GM21619 (cell line): ENCODE measurements around the gene EXTL1.

ENCODE experiments used
- ATAC-seq: cut with Tn5 transposase; IDR thresholded peaks from one replicate; pipeline ENCODE4 v1.9.1; 2021; ENCODE audit not compliant: unreplicated experiment

Gene EXTL1

DNA sequence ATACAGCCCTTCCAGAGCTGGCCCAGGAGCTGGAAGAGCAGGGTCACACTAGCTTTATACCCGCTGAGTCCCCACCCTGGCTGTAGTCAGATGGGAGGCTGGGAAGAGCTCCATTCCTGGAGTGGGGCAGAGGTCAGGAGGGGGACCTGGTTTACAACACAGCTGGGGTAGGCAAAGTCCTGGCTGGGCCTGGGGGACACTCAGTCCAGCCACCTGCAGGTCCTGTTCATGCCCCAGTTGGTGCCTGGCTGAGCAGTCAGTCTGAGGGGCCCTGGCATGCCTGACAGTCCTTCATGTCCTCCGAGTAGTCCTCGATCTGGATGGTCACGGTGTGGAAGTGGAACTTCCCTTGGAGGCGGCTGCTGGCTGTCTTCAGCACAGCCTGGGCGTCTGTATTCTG lies 17.3 kb downstream of the EXTL1 start:
- ATAC-seq = no peak

DNA sequence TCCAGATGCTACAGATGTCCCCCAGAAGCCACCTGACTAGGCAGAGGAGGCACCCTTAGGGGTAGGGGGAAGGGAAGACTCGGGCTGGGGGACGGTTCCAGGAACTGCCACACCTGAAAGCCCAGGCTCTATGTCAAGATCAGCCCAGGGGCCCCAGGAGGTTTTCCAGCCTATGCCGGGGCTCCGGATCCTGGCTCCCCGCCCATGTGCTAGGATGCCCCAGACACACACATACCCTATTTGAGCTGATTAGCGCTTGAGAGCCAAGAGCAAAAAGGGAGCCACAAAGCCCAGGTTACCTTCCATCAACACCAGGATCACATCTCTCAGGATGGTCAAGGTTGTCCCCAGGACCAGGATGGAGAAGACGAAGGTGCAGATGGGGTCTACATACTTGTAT lies 19.8 kb downstream of the EXTL1 start:
- no peak for ATAC-seq

DNA sequence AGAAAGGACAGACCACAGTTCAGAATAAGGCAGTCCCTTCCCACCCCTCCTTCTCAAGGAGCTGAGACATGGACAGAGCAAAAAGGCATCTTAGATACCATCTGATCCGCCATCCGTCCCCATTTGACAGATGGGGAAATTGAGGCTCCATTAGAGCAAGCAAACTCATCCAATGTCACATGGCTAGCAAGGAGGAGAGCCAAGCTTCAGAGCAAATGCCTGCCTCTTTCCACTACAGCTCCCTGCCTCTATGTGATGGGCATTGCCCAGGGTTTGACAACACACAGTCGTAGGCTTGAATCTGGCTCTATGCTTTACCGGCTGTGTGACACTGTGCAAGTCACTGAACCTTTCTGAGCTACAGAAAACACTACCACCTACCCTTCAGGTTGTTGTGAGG lies 20.4 kb downstream of the EXTL1 start:
- ATAC-seq = no peak

DNA sequence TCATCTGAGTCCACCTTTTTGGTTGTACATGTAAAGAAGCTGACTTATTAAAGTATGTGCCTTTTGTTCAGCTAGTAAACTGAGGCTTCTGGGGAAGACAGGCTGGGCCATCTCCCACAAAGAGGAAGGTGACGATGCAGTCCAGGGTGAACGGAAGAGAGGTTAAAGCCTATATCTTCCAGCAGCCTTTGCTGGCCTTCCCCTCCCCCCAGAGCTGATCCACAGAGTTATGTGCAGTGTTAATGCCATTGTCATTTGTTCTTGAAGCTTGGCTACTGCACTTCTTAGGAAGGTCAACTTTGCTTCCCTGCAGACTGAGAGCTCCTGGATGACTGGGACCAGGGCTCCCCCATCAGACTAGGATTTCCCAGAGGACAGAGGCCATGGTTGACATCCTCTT lies 22.2 kb downstream of the EXTL1 start:
- no peak for ATAC-seq

DNA sequence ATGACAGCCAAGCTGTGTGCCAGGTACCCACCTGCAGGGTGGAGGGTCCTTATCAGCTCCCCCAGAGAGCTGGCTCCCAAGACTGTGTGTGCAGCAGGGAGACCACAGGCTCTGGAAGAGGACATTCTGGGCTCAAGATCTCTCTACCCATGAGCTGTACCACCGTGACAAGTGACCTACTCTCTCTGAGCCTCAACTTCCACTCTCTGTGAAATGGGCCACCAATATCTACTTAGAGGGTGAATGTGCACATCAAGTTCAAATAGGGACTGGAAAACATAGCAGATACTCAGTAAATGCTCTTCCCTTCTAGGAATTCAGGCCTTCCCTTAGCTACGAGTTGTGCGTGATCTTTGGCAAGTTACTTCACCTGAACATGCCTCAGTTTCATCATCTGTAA lies 22.8 kb downstream of the EXTL1 start:
- ATAC-seq = no peak

DNA sequence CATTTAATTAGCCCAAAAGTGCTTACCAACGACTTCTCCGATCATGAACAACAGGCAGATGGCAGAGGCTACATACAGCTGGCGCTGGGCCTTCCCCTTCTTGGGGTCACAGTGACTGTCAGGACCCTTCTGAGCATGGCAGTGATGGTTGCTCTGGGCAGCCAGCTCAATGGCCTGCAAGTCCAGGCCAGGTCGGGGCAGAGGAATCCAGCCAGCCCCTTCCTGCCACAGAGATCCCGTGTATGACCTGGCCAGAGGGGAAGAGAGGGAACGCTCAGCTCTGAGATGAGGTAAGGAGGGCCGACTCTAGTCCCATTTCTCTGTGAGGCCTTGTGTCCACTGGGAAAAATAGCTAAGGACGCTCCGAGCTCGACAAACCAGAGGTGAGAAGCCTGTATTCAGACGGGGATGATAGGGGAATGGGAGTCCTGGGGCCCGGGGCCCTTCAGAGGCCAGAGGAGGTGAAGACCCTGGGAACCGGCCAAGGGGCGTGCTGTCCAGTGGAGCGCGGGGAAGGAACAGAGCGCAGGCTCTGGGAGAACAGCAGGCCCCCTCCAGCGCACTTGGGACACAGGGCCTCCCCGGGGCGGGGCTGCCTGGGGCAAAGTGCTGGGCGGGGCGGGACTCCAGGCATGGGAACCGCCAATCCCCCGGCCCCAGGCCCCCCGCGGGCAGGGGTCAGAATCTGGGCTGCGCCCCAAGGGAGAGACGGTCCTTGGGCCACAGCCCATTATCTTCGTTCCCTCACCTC lies 23.6 kb downstream of the EXTL1 start:
- no peak for ATAC-seq

DNA sequence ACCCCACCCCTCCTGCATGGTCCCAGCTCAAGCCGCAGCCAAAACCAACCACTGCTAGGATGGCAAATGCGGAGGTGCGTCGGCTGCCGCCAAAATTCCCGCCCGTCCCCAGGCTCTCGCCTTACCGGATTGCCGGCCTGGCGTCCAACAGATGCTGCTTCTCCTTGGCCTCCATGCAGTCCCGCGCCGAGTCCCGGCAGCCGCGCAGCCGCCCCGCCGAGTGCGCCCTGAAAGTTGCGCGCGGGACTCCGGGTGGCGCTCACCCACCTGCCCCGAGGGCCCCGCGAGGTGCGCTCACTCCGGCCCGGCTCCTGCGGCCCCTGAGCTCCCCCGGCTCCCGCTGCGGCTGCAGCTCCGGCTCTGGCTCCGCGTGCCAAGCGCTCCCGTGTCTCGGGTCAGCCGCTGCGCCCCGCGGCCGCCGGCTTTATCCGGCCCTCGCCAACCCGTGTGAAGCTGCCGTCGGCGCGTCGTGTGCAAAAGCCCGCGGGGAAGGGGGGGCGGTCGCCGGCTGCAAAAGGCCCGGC lies 24.2 kb downstream of the EXTL1 start, which contains the start of gene SLC30A2:
TSS of gene SLC30A2 (minus strand) at position 397 of the 524 bp plus-strand sequence. CDS start at position 175, 222 bp downstream.
- no peak for ATAC-seq

DNA sequence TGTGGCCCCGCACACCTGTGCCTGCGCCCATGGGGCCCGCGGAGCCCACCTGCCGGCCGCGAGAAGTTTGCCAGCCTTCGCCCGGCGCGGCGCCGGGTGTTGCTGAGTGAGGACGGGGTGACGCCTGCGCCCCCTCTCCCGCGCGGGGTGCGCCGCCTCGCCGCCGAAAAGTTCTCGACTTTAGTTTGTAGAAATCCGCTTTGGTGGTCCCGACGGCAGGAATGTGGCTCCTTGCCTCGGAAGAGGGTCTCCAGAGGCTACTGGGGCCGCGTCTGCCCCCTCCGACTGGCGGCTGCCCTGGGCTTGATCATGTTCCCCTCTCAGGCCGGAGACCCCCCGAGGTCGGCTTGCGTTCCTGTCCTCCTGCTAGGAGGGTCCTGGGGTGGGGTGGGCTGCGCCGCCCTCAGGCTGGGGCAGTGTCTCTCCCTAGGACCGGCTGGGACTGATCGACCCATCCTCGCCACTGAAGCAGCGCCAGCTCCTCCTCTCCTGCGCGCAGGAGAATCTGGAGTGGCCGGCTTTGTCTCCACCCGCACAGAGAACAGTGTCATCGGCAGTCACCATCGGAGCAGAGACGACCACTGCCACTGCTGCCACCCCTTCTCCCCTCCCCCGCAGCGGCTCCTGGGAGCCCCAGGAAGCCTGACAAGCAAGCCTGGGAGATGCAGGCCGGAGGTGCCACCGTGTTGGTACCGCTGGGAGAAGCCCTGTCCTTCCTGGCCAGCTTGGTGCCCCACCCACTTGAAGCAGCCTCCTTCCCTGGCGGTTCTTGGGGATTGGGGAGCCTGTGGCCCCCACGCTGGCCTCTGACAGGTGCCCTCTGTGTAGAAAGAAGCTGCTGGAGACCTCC lies 24.9 kb downstream of the EXTL1 start:
- ATAC-seq = no peak

DNA sequence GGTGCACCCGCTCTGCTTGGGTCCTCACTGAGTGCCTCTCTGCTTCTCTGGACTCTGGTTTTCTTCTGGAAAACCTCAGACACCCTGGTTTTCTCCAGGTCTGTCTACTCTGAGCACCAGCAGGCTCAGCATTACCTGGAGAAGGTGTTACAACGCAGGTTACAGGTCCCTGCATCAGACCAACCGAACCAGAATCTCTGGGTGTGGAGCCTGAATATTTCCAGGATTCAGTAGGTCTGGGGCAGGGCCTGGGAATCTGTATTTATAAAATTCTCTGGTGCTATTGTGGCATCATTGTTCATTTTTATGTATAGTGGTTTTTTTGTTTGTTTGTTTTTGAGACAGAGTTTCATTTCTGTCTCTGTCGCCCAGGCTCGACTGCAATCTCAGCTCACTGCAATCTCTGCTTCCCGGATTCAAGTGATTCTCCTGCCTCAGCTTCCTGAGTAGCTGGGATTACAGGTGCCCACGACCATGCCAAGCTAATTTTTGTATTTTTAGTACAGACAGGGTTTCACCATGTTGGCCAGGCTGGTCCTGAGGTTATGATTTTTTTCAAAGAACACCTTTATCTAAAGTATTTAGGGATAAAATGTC lies 25.8 kb downstream of the EXTL1 start:
- ATAC-seq = no peak

DNA sequence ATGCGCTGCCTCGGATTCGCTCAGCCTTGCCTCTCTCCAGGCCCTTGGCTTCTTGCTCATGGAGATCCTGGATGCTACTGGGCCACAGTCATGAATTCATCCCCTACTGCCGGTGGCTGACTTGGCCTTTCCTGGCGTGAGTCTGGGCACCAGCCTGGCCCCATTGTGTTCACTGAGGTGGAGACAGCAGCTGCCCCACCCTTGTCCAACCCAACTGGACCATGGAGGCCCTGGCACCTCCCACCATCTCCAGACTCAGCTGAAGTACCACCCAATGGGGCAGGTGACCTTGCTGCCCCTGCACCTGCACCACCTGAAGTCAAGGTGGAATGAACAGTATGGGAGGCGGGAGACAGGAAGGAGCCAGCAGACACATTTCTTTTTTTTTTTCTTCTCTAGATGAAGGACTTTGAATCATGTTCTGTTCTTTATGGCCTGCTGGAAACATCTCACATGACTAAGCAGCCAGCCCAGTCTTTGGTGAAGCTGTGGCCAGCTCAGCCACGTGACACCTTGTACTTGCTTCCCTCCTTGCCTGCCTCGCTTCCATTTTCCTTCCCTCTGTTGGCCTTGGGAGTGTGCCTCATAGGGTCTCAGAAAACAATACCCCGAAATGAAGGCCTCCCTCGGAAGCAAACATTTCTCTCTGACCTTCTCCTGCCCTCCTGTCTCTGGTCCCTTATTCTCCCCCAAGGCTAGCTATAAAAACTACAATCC lies 28.1 kb downstream of the EXTL1 start:
- no peak for ATAC-seq

DNA sequence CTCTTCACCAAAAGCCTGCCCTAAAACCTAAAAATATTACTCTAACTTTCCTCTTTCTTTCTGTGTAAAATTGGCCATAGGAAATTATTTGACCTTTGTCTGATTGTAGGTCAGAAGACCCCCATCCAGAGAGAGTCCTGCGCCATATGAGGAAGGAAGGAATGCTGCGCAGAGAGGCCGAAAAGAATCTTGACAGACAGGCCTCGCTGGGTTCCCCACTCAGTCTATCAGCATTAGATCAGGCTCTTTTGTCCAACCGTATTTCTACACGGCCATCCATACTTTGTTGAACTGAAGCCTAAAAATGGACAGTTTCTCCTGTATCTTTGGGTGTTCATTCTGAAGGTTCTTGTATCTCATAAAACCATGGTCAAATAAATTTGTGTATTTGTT lies 28.7 kb downstream of the EXTL1 start:
- ATAC-seq = no peak

DNA sequence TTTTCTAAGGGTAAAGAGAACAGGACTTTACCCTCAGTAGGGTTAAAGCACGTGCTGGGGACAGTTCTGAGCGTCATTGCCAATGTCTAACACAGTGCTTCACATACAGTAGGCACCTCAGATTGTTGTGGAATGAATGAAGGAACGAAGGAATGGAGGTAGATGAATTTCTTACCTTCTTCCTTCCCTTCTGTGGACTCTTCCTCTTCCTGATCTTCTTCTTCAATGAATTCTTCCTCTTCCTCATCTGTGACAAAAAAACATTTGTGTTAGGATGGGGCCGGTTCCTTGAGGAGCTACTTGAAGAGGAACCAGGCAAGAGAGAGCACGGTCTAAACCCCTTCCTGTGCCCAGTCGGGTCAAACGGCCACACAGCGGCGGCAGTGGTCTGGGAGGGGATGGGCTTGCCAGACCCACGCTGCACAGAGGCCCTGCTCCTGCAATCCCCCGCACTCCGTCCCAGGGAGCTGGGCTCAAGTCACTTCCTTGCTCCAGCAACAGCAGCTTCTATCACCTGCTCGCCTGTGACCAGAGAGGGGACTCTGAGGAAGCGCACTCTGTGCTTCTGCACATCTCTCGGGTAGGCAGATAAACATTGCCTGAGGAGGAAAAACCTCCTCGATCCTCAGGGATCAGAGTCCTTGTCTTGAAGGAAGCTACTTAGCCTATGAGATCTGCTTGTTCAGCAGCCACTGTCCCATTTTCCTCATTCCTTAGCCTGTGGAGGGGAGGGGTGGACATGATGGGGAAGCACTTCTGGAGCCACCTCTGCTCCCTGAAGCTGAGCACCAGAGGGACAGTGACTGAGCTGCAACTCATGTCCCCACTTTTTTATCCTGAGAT lies 32.4 kb downstream of the EXTL1 start:
- no peak for ATAC-seq

DNA sequence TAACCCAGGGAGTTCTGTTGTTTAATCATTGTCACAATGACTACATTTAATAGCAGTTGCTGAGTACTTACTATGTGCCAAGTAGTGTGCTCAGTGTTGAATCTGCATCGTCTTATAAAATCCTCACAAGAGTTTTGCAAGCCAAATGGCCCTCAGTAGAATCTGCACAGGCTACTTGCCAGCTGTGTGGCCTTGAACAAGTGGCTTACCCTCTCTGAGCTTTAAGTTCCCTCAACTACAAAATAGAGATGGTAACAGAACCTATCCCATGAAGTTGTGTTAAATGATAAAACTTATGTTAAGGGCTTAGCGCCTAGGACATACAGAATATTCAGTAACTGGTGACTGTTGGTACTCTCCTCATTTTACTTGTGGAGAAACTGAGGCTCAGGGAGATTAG lies 33.5 kb downstream of the EXTL1 start:
- ATAC-seq = no peak

DNA sequence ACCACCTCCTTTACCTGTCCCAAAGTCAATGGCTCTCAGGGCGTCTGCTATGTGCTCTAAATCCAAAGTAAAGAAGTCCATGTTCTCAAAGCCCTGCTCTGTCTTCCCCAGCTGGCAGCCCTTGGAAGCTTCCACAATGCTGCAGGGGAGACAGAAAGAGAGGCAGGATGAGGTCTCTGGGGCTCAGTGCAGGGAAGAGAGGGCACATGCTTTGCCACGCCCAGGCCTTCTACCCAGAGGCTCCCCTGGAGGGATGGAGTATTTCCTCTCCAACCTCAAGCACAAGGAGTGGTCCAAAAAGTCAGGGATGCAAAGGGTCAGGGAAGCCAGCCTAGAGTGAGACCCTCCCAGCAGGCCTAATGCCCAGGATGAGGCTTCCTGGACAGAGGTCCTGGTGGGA lies 35.6 kb downstream of the EXTL1 start:
- no peak for ATAC-seq

DNA sequence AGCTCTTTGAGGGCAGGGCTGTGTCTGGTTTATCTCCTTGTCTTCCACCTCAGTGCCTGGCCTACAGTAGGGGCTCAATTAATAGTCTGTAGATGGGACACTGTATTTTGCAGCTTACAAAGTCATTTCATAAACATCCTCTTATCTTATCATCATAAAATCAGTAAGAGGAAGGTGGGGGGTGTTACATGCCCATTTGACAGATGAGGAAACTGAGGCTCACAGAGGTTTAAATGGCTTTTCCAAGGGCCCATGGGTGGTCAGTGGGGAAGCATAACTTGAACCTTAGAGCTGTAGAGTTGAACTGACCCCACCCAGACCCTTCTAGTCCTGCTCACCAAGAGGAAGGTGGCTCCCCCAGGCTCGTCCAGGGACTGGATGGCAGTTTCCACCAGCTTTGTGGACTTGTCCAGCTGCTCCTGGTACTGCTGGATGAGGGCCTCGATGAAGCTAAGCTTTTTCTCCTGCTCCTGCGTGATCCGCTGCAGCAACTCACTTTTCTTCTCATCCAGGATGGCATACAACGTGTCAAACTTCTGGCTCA lies 36.5 kb downstream of the EXTL1 start:
- ATAC-seq = no peak

DNA sequence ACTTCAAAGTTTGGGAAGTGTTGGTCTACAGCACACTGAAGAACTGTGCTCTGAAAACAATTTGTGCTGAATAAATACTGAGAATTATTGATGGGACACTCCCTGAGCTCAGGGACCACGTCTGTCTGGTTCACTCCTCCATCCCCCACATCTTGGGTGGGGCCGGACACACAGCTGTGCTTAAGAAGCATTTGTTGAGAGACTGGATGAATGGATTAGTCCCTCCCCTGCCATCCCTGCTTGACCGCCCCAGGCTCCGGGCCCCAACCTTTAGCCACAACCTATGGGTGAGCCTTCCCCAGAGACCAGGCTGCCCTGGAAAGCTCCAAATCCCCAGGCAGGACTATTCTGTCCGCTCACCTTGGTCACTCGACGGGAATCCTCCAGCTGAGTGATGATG lies 38.3 kb downstream of the EXTL1 start:
- ATAC-seq = no peak

DNA sequence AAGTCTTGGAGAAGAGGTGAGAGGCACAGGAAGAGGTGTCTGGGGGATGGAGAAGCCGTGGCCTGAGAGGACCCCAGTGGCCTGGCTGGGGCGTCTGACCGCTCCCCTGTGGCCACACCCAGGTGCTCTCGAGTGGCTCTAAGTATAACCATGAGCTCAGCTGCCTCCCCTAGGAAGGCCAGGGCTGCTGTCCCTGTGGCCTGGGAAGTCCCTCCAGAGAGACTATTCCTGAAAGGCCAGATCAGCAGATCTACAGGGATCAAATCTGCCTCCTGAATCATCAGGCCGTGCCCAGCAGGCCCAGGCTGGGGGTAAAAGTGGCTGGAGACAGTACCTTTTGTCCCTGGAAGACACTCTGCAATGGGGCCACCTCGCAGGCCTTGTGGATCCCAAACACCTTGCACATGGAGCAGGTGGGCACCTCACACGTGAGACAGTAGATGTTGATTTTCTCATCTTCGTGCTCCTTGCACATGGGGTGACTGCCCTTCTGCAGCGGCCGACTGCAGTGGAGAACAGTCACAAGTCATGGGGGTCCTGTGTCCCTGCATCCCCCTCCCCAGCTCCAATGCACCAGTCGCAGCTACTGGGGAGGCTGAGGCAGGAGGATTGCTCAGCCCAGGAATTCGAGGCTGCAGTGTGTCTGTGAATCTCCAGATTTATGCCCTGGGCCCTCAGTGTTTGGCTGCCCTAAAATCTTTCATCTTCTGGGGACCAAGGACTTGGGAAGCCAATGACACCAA lies 39.4 kb downstream of the EXTL1 start:
- no peak for ATAC-seq

DNA sequence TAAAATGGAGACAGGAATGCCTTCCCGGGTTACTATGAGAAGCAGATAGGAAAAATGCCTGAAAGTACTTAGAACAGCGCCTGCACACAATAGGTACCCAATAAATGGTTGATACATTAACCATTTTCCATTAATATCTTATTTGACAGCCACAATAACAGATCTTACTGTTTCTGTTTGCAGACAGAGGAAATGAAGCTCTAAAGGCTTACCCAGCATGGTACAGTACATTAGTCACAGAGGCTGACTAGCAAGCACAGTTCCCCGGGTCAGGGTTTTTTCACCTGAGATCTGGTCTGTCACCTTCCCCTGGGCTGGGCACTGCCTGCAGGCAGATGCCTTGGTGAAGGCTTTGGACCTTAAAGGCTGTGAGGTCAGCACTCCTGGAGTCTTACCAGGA lies 43.0 kb downstream of the EXTL1 start:
- ATAC-seq = no peak

DNA sequence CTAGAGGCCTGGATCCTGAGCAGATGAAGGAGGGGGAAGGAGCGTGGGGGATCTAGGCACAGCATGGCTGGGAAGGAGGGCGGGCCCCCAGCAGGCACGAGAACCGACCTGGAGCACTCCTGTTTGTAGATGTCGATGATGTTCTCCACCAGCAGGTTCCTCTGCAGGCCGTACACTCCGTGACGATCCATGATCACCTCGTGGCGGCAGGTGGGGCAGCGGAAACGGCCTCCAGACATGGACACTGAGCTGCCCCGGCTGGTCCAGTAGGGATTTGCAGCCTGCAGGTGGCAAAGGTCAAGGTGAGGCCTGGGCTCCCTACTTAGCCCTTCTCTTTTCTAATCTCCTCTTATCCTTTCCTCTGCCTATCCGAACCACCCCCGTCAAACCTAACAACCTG lies 44.6 kb downstream of the EXTL1 start:
- ATAC-seq = no peak
